Measurements from ENCODE around the gene GET3. TPM values are rescaled to one million over a fixed set of nuclear protein-coding genes. Genes with fewer than 3 reads are reported as not detected.
A peak's percentile ranks its signal among the peaks of the same experiment; 100 is the strongest.

Gene GET3
- total and polyA plus RNA-seq, 2 of the 13 experiments (the other 11 are each of a cell fraction or from before 2014, with no cell fraction given), result 57.7 to 59.4 TPM

- FAIRE-seq (peak; percentile 51), DNase-seq (ENCODE audit: low spot score) (peak; percentile 56), ATAC-seq (peak; percentile 43)
- TF ChIP-seq SSRP1 (CRISPR knock-in tag; IDR thresholded peaks at IDR 0.05) (no peak), NFYC (CRISPR knock-in tag; IDR thresholded peaks at IDR 0.05) (peak; percentile 80), MIXL1 (CRISPR knock-in tag; IDR thresholded peaks at IDR 0.05) (no peak), ATM (IDR thresholded peaks at IDR 0.05; ENCODE audit: borderline replicate concordance) (no peak), ZNF382 (CRISPR knock-in tag; IDR thresholded peaks at IDR 0.05; ENCODE audit: borderline replicate concordance) (no peak), RARA (CRISPR knock-in tag; IDR thresholded peaks at IDR 0.05) (no peak), NFYB (CRISPR knock-in tag; IDR thresholded peaks at IDR 0.05) (peak; percentile 80), CBX5 (CRISPR knock-in tag; IDR thresholded peaks at IDR 0.05; ENCODE audit: borderline replicate concordance) (no peak), ZNF331 (CRISPR knock-in tag; IDR thresholded peaks at IDR 0.05) (no peak), ZNF577 (CRISPR knock-in tag; IDR thresholded peaks at IDR 0.05; ENCODE audit: borderline replicate concordance, low read depth) (no peak), SATB2 (CRISPR knock-in tag; IDR thresholded peaks at IDR 0.05) (no peak), NFATC3 (CRISPR knock-in tag; IDR thresholded peaks at IDR 0.05) (no peak)
- in situ Hi-C loops (cut with HindIII; ENCODE audit: extremely low pct_ligation_motif_present, low pct_unique_long_range_greater_than_20kb) (no loop called here), intact Hi-C loops (cut with micrococcal nuclease; ENCODE audit: unreplicated experiment) (no loop called here)
- Histone ChIP-seq H3K9ac (ENCODE audit: insufficient read depth, low read depth, low read length) (no peak overlapping the region), H3K9me3 (ENCODE audit: low read length) (no peaks in the 10 kb centered on the region), H3K27me3 (ENCODE audit: control insufficient read depth in 1 of 2, insufficient read depth in 2 of 2, low read length in 2 of 2) (no peaks in the 10 kb centered on the region), H3K4me2 (ENCODE audit: low read depth, low read length) (no peak overlapping the region), H2AFZ (ENCODE audit: low read length) (no peak overlapping the region), H3K4me1 (ENCODE audit: insufficient read depth, low read length) (no peaks in the 10 kb centered on the region), H4K20me1 (ENCODE audit: insufficient read depth, low read length) (no peaks in the 10 kb centered on the region), H3K79me2 (ENCODE audit: insufficient read depth, low read length) (no peaks in the 10 kb centered on the region), H3K27ac (ENCODE audit: extremely low read length, insufficient read depth, low read length) (no peak overlapping the region), H3K36me3 (replicated peaks in 1 of 2; ENCODE audit: control insufficient read depth in 1 of 2, insufficient read depth in 2 of 2, low read length in 2 of 2) (peaks cover 38 to 62% of the 10 kb centered on the region in 2 experiments), H3K4me3 (replicated peaks in 1 of 3; ENCODE audit: insufficient read depth in 1 of 3, low read depth in 2 of 3, low read length in 3 of 3) (no peak overlapping the region)
- CTCF ChIA-PET (ENCODE audit: low intra/inter-chr PET ratio, low total read pairs), result no interaction called here
- no TSS peak for BruUV-seq (replicated peaks)
- WGBS (ENCODE audit: low lambda C conversion rate), result 93% methylated on average over 9 of the region's 9 CpGs
- POLR2A ChIA-PET, result no interaction called here
Measured at GRCh38 chr19:12703046-12703445, 34.3 kb upstream of the GET3 start.

GRCh38 chr19:12705169-12705568 lies 32.1 kb upstream of the GET3 start:
- no peak for ATAC-seq
- H3K4me3 ChIP-seq (replicated peaks in 1 of 3; ENCODE audit: insufficient read depth in 1 of 3, low read depth in 2 of 3, low read length in 3 of 3), result no peak overlapping the region
- H3K27ac ChIP-seq (ENCODE audit: extremely low read length, insufficient read depth, low read length), result no peak overlapping the region
- no peak overlapping the region for H3K9ac ChIP-seq (ENCODE audit: insufficient read depth, low read depth, low read length)
- no peaks in the 10 kb centered on the region for H3K9me3 ChIP-seq (ENCODE audit: low read length)
- H3K79me2 ChIP-seq (ENCODE audit: insufficient read depth, low read length), result no peaks in the 10 kb centered on the region
- no peak overlapping the region for H3K4me2 ChIP-seq (ENCODE audit: low read depth, low read length)
- peaks cover 44 to 77% of the 10 kb centered on the region in 2 experiments for H3K36me3 ChIP-seq (replicated peaks in 1 of 2; ENCODE audit: control insufficient read depth in 1 of 2, insufficient read depth in 2 of 2, low read length in 2 of 2)
- in situ Hi-C loops (cut with HindIII; ENCODE audit: extremely low pct_ligation_motif_present, low pct_unique_long_range_greater_than_20kb) (no loop called here), intact Hi-C loops (cut with micrococcal nuclease; ENCODE audit: unreplicated experiment) (no loop called here)
- POLR2A ChIA-PET, result no interaction called here
- 98% methylated on average over 4 of the region's 13 CpGs for WGBS (ENCODE audit: low lambda C conversion rate)
- H2AFZ ChIP-seq (ENCODE audit: low read length), result no peak overlapping the region
- no TSS peak for BruUV-seq (replicated peaks)
- H3K4me1 ChIP-seq (ENCODE audit: insufficient read depth, low read length), result no peaks in the 10 kb centered on the region
- DNase-seq (ENCODE audit: low spot score), result no peak
- no peak for FAIRE-seq
- H3K27me3 ChIP-seq (ENCODE audit: control insufficient read depth in 1 of 2, insufficient read depth in 2 of 2, low read length in 2 of 2), result no peaks in the 10 kb centered on the region
- CTCF ChIA-PET (ENCODE audit: low intra/inter-chr PET ratio, low total read pairs), result no interaction called here
- H4K20me1 ChIP-seq (ENCODE audit: insufficient read depth, low read length), result no peaks in the 10 kb centered on the region
- TF ChIP-seq TEAD2 (CRISPR knock-in tag; IDR thresholded peaks at IDR 0.05) (no peak), ZNF484 (CRISPR knock-in tag; IDR thresholded peaks at IDR 0.05; ENCODE audit: borderline replicate concordance, low read depth) (no peak), ZNF275 (CRISPR knock-in tag; IDR thresholded peaks at IDR 0.05; ENCODE audit: borderline replicate concordance) (no peak), ZNF639 (CRISPR knock-in tag; conservative IDR thresholded peaks at IDR 0.05) (no peak), KLF11 (CRISPR knock-in tag; IDR thresholded peaks at IDR 0.05) (no peak), PATZ1 (CRISPR knock-in tag; IDR thresholded peaks at IDR 0.05) (no peak), HOXA5 (CRISPR knock-in tag; IDR thresholded peaks at IDR 0.05) (no peak)

Data from HepG2 (cell line).